H1 (cell line): Measurements from ENCODE around the gene CFAP74.

Experiments
- CHD7 ChIP-seq: fragments of 300-600 bp; sonication (generic); IDR thresholded peaks from 2 replicates; pipeline ENCODE4 v1.7.1; 2012; ENCODE audit warnings: low read length, moderate library complexity, mild to moderate bottlenecking, inconsistent platforms; ENCODE audit not compliant: insufficient replicate concordance
- CTCF ChIP-seq, 3 experiments: IDR thresholded peaks; 1 replicate in 2 of 3; 2 replicates in 1 of 3; pipeline versions ENCODE4 v1.5.1 to v1.6.1; 2011; ENCODE audit warnings: low read length in 3 of 3, mild to moderate bottlenecking in 3 of 3, inconsistent platforms in 2 of 3, low read depth in 1 of 3, moderate library complexity in 1 of 3; ENCODE audit not compliant: insufficient read depth in 1 of 3; ENCODE audit errors: control extremely low read depth in 1 of 3
- EP300 ChIP-seq, 2 experiments: IDR thresholded peaks; 1 replicate in 1 of 2; 2 replicates in 1 of 2; pipeline ENCODE4 v1.6.1; 2011 to 2012; ENCODE audit warnings: low read depth in 2 of 2, low read length in 2 of 2, mild to moderate bottlenecking in 2 of 2, borderline replicate concordance in 1 of 2, inconsistent platforms in 1 of 2, moderate library complexity in 1 of 2
- EZH2 ChIP-seq: fragments of 200-600 bp; sonication (generic); IDR thresholded peaks from 2 replicates; pipeline ENCODE4 v1.7.1; 2012; ENCODE audit warnings: low read depth, mild to moderate bottlenecking, moderate library complexity, low read length, inconsistent platforms; ENCODE audit not compliant: severe bottlenecking
- JUND ChIP-seq: IDR thresholded peaks from 2 replicates; pipeline ENCODE4 v1.6.1; 2011; ENCODE audit warnings: mild to moderate bottlenecking, improper control_type of control experiment, low read length
- POLR2A ChIP-seq, 2 experiments: IDR thresholded peaks; 1 replicate in 1 of 2; 2 replicates in 1 of 2; pipeline ENCODE4 v1.6.1; 2011; ENCODE audit warnings: low read depth in 2 of 2, low read length in 2 of 2, mild to moderate bottlenecking in 2 of 2; ENCODE audit errors: control extremely low read depth in 1 of 2
- POLR2AphosphoS5 ChIP-seq: IDR thresholded peaks from 2 replicates; pipeline ENCODE4 v1.6.1; 2011; ENCODE audit warnings: low read depth, low read length
- RFX5 ChIP-seq: IDR thresholded peaks from 2 replicates; pipeline ENCODE4 v1.6.1; 2011; ENCODE audit warnings: low read depth, low read length, improper control_type of control experiment, borderline replicate concordance
- SIN3A ChIP-seq, 2 experiments: IDR thresholded peaks in 1 of 2; conservative IDR thresholded peaks in 1 of 2; 2 replicates each; pipeline ENCODE4 v1.6.1; 2011 to 2012; ENCODE audit warnings: low read length in 2 of 2, improper control_type of control experiment in 1 of 2, low read depth in 1 of 2, mild to moderate bottlenecking in 1 of 2
- SP2 ChIP-seq: IDR thresholded peaks from 2 replicates; pipeline ENCODE4 v1.6.1; 2012; ENCODE audit warnings: mild to moderate bottlenecking, low read length, inconsistent platforms
- SP4 ChIP-seq: IDR thresholded peaks from 2 replicates; pipeline ENCODE4 v1.6.1; 2012; ENCODE audit warnings: low read length, inconsistent platforms
- TAF1 ChIP-seq: IDR thresholded peaks from 2 replicates; pipeline ENCODE4 v1.6.1; 2011; ENCODE audit warnings: mild to moderate bottlenecking, low read depth, low read length
- TF ChIP-seq, protein P1 (sequence below): IDR thresholded peaks from 2 replicates; pipeline ENCODE4 v1.6.1; 2012; ENCODE audit warnings: inconsistent platforms

GRCh38 chr1:1929102-1929638 lies 74.4 kb downstream of the CFAP74 start:
- no peak for TF ChIP-seq EP300 (IDR thresholded peaks at IDR 0.05; ENCODE audit: borderline replicate concordance in 1 of 2, low read depth in 2 of 2, low read length in 2 of 2)
- no peak for TF ChIP-seq SIN3A (conservative IDR thresholded peaks at IDR 0.05 in 1 of 2, IDR thresholded peaks at IDR 0.05 in 1 of 2; ENCODE audit: low read depth in 1 of 2, low read length in 2 of 2)
- no peak for TF ChIP-seq JUND
- no peak for TF ChIP-seq CHD7
- no peak for TF ChIP-seq CTCF (IDR thresholded peaks at IDR 0.05; ENCODE audit: control extremely low read depth in 1 of 3, insufficient read depth in 1 of 3, low read depth in 1 of 3, low read length in 3 of 3)
- TF ChIP-seq POLR2AphosphoS5 = no peak
- TF ChIP-seq SP4 = no peak
- TF ChIP-seq POLR2A (IDR thresholded peaks at IDR 0.05; ENCODE audit: control extremely low read depth in 1 of 2, low read depth in 2 of 2, low read length in 2 of 2) = no peak
- TF ChIP-seq TAF1 = no peak
- TF ChIP-seq RFX5 = no peak
- TF ChIP-seq EZH2 = no peak
- TF ChIP-seq, protein P1, sequence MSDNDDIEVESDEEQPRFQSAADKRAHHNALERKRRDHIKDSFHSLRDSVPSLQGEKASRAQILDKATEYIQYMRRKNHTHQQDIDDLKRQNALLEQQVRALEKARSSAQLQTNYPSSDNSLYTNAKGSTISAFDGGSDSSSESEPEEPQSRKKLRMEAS = no peak
- TF ChIP-seq SP2 = no peak
